ENCODE measurements around the gene ARHGAP45.
A peak's percentile ranks its signal among the peaks of the same experiment; 100 is the strongest.

The ARHGAP45 gene

GRCh38 chr19:1131718-1132551 lies 65.0 kb downstream of the ARHGAP45 start:
- peak overlapping the region; percentile 95 for H3K4me3 ChIP-seq (ENCODE audit: low read depth, low read length)
- TF ChIP-seq CTCF (IDR thresholded peaks at IDR 0.05; ENCODE audit: insufficient read depth, low read depth, low read length, missing control alignments), result no peak
- DNase-seq (ENCODE audit: low read depth), result peak; percentile 93

DNA sequence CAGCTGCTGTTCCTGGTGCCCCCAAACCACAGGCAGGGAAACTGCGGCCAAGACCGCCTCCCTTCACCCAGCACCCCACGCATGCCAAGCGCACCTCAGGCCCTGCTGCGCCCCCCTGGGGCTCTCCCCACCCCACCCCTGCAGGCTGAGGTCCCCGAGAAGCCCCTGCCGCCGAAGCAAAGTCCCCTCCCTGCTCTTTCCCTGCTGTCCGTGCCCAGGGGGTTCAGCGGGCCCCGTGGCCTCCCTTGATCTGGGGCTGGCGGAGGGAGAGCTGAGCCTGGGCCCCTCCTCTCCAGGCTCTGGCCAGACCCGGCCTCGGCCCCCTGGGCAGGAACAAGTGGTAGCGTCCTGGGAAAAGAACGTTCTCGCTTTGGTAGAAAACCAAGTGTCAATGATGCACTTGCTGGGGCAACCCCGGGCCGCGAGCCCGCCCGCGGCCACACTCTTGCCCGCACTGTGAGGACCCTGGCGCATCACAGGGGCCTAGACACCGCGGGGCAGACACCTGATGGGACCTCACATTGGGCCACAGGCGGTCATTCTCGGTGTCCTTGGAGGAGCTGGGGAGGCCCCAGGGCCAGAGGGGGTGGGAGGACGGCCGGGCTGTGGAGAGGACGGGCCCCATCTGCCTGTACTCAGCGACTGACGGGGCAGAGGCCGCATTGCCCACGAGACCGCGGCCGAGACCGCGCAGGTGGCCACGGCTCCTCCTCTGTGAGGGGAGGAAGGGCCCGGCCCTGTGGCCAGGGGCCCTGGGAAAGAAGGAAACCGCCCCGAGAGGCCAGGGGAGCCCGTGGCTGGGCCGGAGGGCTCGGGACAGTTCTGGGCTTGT lies 65.8 kb downstream of the ARHGAP45 start:
- peak overlapping the region; percentile 95 for H3K4me3 ChIP-seq (ENCODE audit: low read depth, low read length)
- no peak for DNase-seq (ENCODE audit: low read depth)
- no peak for TF ChIP-seq CTCF (IDR thresholded peaks at IDR 0.05; ENCODE audit: insufficient read depth, low read depth, low read length, missing control alignments)

DNA sequence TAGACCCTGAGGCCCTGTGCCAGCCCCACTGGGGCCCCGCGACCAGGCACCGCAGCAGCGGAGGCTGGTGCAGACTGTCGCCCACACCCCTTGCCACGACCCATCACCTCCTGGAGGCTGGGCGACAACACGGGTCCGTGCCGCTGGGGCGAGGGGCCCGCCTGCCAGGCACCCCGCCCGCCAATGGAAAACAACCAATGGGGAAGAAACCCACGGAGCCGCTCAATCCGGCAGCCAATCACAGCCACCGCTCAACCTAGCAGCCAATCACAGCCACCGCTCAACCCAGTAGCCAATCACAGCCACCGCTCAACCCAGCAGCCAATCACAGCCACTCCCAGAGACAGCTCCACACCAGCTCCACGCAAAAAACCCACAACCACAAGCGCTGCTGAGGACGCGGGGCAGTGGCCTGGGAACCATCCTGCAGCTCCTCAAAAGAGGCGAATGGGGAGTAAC lies 66.5 kb downstream of the ARHGAP45 start:
- no peak for TF ChIP-seq CTCF (IDR thresholded peaks at IDR 0.05; ENCODE audit: insufficient read depth, low read depth, low read length, missing control alignments)
- DNase-seq (ENCODE audit: low read depth), result peak; percentile 91
- peak overlapping the region; percentile 95 for H3K4me3 ChIP-seq (ENCODE audit: low read depth, low read length)

- H3K4me3 ChIP-seq (ENCODE audit: low read depth, low read length), result no peak overlapping the region
- TF ChIP-seq CTCF (IDR thresholded peaks at IDR 0.05; ENCODE audit: insufficient read depth, low read depth, low read length, missing control alignments), result no peak
- DNase-seq (ENCODE audit: low read depth), result no peak
Observed at GRCh38 chr19:1134431-1134830, 67.5 kb downstream of the ARHGAP45 start.

- no peak for TF ChIP-seq CTCF (IDR thresholded peaks at IDR 0.05; ENCODE audit: insufficient read depth, low read depth, low read length, missing control alignments)
- no peak overlapping the region for H3K4me3 ChIP-seq (ENCODE audit: low read depth, low read length)
- no peak for DNase-seq (ENCODE audit: low read depth)
Observed at GRCh38 chr19:1135454-1135853, 68.5 kb downstream of the ARHGAP45 start.

GRCh38 chr19:1136201-1136600 lies 69.2 kb downstream of the ARHGAP45 start:
- no peak overlapping the region for H3K4me3 ChIP-seq (ENCODE audit: low read depth, low read length)
- DNase-seq (ENCODE audit: low read depth), result peak; percentile 30
- no peak for TF ChIP-seq CTCF (IDR thresholded peaks at IDR 0.05; ENCODE audit: insufficient read depth, low read depth, low read length, missing control alignments)
